GM13976 (cell line): ENCODE results near the gene ALPP.

Experiments used
- DNase-seq: peaks from one replicate; pipeline ENCODE4 v3.0.0; 2012; ENCODE audit warnings: low spot score
- CTCF ChIP-seq: IDR thresholded peaks from 2 replicates; pipeline ENCODE4 v1.5.1; 2012; ENCODE audit warnings: borderline replicate concordance, mild to moderate bottlenecking; ENCODE audit not compliant: insufficient read depth; ENCODE audit errors: extremely low read depth, missing control alignments, control extremely low read depth
- in situ Hi-C: fragments of 300-500 bp; cut with MboI; formaldehyde crosslinking; loops from one replicate; pipeline ENCODE4 v1.12.0; 2022; ENCODE audit warnings: low sequenced_read_pairs, mixed read lengths, inconsistent platforms; ENCODE audit not compliant: unreplicated experiment

Gene ALPP

DNA sequence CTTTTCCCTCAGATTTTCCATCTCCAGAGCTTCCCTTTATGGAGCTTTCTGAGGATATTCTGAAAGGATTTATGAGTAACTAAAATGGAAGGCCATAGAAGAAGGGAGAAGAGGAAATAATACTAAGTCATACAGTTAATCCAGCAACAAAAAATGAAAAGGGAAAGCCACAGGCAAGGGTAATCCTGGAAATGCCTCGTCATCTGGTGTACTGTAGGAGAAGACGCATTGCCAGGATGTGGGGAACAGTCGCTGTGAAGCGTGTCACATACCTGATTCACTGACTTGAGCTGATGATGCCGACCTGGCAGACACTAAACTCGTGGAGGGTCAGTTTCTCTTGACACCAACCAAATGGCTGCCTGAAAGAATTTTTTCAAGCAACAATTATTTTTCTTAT, 34.7 kb upstream of the ALPP start:
- DNase-seq: no peak
- in situ Hi-C loops: no loop called here
- no peak for TF ChIP-seq CTCF

DNA sequence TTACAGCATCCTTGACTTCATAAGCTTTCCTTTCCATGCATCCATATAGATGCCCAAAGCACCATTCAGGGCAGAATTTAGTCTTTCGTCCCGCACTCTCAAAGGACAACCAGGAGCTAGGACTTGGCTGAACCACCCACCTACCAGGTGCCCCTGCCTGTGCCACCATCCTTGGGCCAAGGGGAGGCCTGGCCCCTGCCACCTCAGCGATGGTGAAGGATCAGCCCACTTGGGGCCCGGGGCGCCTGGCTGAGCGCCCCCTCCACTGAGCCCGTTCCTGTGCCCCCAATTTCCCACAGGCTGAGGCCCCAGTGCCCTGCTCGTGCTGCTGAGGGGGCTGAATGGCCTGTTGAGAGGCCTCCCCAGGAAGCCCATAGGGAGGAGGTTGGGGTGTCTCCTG, 33.3 kb upstream of the ALPP start:
- in situ Hi-C loops: no loop called here
- no peak for TF ChIP-seq CTCF
- DNase-seq: no peak

- no peak for TF ChIP-seq CTCF
- in situ Hi-C loops: no loop called here
- no peak for DNase-seq
Measured at GRCh38 chr2:232347369-232347768, 31.2 kb upstream of the ALPP start.

GRCh38 chr2:232348936-232349335, 29.6 kb upstream of the ALPP start:
- in situ Hi-C loops: no loop called here
- DNase-seq: no peak
- no peak for TF ChIP-seq CTCF

DNA sequence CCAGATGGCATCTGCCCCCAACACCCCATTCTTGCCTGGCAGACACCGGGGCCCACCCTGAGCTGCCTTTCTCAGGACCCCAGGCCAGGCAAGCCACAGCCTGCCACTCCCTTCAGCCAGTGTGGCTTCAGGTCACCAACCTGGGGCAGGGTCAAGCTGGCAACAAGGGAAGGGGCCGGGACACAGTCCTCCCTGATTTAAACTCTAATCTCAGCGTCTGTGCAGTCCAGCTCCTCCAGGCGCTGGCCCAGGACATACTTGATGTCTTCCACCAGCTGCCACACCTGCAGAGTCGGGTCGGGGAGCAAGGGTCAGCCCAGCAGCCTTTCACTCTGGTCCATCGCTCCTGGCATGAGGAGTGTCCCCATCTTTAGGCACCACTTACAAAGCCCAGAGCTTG, 29.0 kb upstream of the ALPP start:
- TF ChIP-seq CTCF: no peak
- no peak for DNase-seq
- in situ Hi-C loops: no loop called here

DNA sequence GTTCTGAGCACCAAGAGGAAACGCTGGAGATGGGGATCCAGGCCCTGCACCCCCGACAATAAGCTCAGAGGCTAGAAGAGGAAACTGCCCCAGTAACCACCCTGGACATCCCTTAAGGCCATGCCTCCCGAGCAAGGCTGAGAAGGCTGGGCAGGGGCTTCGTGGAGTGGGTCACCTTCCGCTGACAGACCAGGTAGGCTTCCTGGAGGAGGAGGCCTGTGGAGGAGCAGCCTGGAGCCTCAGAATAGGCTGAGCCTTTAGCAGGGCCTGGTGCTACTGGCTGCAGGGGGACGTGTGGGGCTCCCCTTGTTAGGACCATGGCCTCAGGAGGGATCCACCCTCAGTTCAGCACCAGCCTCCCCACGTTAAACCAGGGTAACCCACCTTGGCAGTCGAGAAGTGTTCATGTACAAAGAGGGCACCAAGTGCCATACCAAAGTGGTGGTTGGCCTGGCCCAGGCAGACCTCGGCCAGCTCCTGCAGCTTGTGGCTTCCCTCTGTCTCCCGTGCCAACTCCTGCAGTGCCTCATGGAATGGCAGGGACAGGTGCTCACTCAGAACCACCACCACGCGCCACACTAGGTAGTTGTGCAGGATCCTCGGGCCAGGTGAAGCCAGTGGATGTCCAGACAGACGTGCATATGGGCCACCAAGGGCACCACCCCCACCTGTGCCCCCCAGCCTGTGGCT, 28.5 kb upstream of the ALPP start:
- in situ Hi-C loops: no loop called here
- no peak for TF ChIP-seq CTCF
- DNase-seq: no peak
